ENCODE results near the gene RTKN2.

- no peak for TF ChIP-seq CTCF (IDR thresholded peaks at IDR 0.05; ENCODE audit: insufficient read depth, low read length)
- no peak for TF ChIP-seq SPI1 (IDR thresholded peaks at IDR 0.05; ENCODE audit: borderline replicate concordance, low read depth)
These were observed 106.2 kb downstream of the RTKN2 start for GRCh38 chr10:62162261-62162981.

Data from HL-60 (cell line).